ENCODE data around the gene NRROS. TPM values are rescaled to one million over a fixed set of nuclear protein-coding genes. Genes with fewer than 3 reads are reported as not detected.

Gene NRROS
- total and polyA plus RNA-seq, 2 of the 4 experiments (the other 2 are of a cell fraction) = 0.10 TPM; not detected in 1

DNA sequence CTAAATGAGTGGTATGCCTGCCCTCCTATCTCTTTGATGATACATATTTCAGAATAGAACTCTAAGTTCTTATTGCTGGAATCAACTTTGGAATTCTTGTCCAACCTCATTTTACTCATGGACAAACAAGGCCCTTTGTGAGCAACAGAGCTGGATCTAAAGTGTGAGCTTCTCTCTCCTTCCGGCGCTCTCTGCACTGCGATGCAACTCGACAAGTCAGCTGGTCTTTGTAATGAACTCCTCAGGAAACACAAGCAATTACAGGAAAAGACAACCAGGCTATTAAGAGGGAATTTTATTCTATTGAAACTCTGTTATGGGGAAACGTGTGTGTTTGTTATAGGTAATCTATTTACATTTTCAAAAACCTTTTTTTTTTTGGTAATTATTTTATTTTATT lies 20.3 kb upstream of the NRROS start:
- Histone ChIP-seq H3K9ac (ENCODE audit: low read depth, low read length) (no peak overlapping the region), H2AK5ac (ENCODE audit: low read depth, low read length) (no peak overlapping the region), H3K14ac (replicated peaks; ENCODE audit: low read depth, low read length) (no peak overlapping the region), H4K20me1 (ENCODE audit: insufficient read depth, low read length) (no peaks in the 10 kb centered on the region), H3K4me1 (ENCODE audit: control insufficient read depth, insufficient read depth, low read length) (no peaks in the 10 kb centered on the region), H3K4me2 (ENCODE audit: low read depth, low read length) (no peak overlapping the region), H3K4me3 (ENCODE audit: insufficient read depth, low read depth, low read length) (no peak overlapping the region), H3K56ac (ENCODE audit: extremely low read depth, insufficient read depth, low read length) (no peak overlapping the region), H2AK9ac (replicated peaks; ENCODE audit: low read depth, low read length, poor library complexity) (no peak overlapping the region), H2AFZ (replicated peaks; ENCODE audit: low read length, poor library complexity) (no peak overlapping the region), H3K79me1 (ENCODE audit: low read depth in 1 of 2, low read length in 2 of 2) (no peaks in the 10 kb centered on the region), H3K36me3 (ENCODE audit: control insufficient read depth, insufficient read depth, low read length) (no peaks in the 10 kb centered on the region), H3K9me3 (ENCODE audit: control insufficient read depth, insufficient read depth, low read length) (no peaks in the 10 kb centered on the region), H3K23ac (ENCODE audit: low read depth, low read length) (no peak overlapping the region), H4K5ac (ENCODE audit: low read depth, low read length) (no peak overlapping the region), H3K27me3 (ENCODE audit: control insufficient read depth, insufficient read depth, low read length) (peaks cover 3% of the 10 kb centered on the region), H3K18ac (ENCODE audit: low read depth, low read length) (no peak overlapping the region), H2BK5ac (ENCODE audit: low read depth, low read length, poor library complexity, severe bottlenecking) (no peak overlapping the region), H2BK120ac (ENCODE audit: low read depth, low read length) (no peak overlapping the region), H2BK20ac (ENCODE audit: low read depth, low read length) (no peak overlapping the region), H2BK15ac (ENCODE audit: low read depth, low read length) (no peak overlapping the region), H4K8ac (ENCODE audit: low read depth in 2 of 2, low read length in 2 of 2) (no peak overlapping the region), H3K9me1 (ENCODE audit: insufficient read depth, low read length) (no peaks in the 10 kb centered on the region), H4K91ac (ENCODE audit: insufficient read depth, low read depth, low read length) (no peak overlapping the region), H3K4ac (ENCODE audit: low read depth, low read length) (no peak overlapping the region), H3K27ac (ENCODE audit: insufficient read depth, low read length) (no peak overlapping the region)
- TF ChIP-seq POLR2A (IDR thresholded peaks at IDR 0.05; ENCODE audit: low read depth, low read length) (no peak), CHD1 (IDR thresholded peaks at IDR 0.05; ENCODE audit: low read depth, low read length) (no peak), MAZ (IDR thresholded peaks at IDR 0.05; ENCODE audit: borderline replicate concordance, low read depth, low read length) (no peak), RCOR1 (IDR thresholded peaks at IDR 0.05; ENCODE audit: insufficient replicate concordance, low read length) (no peak), FOS (IDR thresholded peaks at IDR 0.05; ENCODE audit: low read depth, low read length) (no peak), MXI1 (IDR thresholded peaks at IDR 0.05; ENCODE audit: borderline replicate concordance, low read depth, low read length) (no peak), SMC3 (IDR thresholded peaks at IDR 0.05; ENCODE audit: low read depth, low read length) (no peak), NFE2L2 (IDR thresholded peaks at IDR 0.05; ENCODE audit: low read depth, low read length) (no peak), CEBPB (IDR thresholded peaks at IDR 0.05; ENCODE audit: low read depth, low read length) (no peak), MAFK (IDR thresholded peaks at IDR 0.05; ENCODE audit: low read depth, low read length) (no peak), BHLHE40 (IDR thresholded peaks at IDR 0.05; ENCODE audit: low read depth, low read length) (no peak), RFX5 (IDR thresholded peaks at IDR 0.05; ENCODE audit: low read depth, low read length) (no peak), RAD21 (IDR thresholded peaks at IDR 0.05; ENCODE audit: low read length) (no peak)
- TF ChIP-seq, protein P1, sequence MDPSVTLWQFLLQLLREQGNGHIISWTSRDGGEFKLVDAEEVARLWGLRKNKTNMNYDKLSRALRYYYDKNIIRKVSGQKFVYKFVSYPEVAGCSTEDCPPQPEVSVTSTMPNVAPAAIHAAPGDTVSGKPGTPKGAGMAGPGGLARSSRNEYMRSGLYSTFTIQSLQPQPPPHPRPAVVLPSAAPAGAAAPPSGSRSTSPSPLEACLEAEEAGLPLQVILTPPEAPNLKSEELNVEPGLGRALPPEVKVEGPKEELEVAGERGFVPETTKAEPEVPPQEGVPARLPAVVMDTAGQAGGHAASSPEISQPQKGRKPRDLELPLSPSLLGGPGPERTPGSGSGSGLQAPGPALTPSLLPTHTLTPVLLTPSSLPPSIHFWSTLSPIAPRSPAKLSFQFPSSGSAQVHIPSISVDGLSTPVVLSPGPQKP (IDR thresholded peaks at IDR 0.05; ENCODE audit: borderline replicate concordance, low read depth, low read length) = no peak
- TF ChIP-seq, protein P2, sequence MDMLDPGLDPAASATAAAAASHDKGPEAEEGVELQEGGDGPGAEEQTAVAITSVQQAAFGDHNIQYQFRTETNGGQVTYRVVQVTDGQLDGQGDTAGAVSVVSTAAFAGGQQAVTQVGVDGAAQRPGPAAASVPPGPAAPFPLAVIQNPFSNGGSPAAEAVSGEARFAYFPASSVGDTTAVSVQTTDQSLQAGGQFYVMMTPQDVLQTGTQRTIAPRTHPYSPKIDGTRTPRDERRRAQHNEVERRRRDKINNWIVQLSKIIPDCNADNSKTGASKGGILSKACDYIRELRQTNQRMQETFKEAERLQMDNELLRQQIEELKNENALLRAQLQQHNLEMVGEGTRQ (IDR thresholded peaks at IDR 0.05; ENCODE audit: low read depth, low read length) = no peak
- TF ChIP-seq, protein P3, sequence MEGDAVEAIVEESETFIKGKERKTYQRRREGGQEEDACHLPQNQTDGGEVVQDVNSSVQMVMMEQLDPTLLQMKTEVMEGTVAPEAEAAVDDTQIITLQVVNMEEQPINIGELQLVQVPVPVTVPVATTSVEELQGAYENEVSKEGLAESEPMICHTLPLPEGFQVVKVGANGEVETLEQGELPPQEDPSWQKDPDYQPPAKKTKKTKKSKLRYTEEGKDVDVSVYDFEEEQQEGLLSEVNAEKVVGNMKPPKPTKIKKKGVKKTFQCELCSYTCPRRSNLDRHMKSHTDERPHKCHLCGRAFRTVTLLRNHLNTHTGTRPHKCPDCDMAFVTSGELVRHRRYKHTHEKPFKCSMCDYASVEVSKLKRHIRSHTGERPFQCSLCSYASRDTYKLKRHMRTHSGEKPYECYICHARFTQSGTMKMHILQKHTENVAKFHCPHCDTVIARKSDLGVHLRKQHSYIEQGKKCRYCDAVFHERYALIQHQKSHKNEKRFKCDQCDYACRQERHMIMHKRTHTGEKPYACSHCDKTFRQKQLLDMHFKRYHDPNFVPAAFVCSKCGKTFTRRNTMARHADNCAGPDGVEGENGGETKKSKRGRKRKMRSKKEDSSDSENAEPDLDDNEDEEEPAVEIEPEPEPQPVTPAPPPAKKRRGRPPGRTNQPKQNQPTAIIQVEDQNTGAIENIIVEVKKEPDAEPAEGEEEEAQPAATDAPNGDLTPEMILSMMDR (conservative IDR thresholded peaks at IDR 0.05; ENCODE audit: low read depth, low read length) = no peak
- intact Hi-C loops (cut with micrococcal nuclease) = no loop called here
- ChIA-PET POLR2A (ENCODE audit: unreplicated experiment) (no interaction called here), CTCF (no interaction called here)
- in situ Hi-C loops (cut with MboI; ENCODE audit: low sequenced_read_pairs) = loop anchor here (25.0 kb wide), 1 partner anchor 343 kb away; the partner anchor contains the start of gene PIGZ
- DNase-seq = no peak
- no CpG with 5 or more reads among the region's 5 CpGs for WGBS, 2 experiments (ENCODE audit: extremely low coverage in 2 of 2, insufficient read length in 1 of 2)
- dilution Hi-C loops (cut with HindIII; ENCODE audit: low sequenced_read_pairs, unreplicated experiment) = no loop called here
- BruUV-seq (replicated peaks) = no TSS peak
- no peak for ATAC-seq (ENCODE audit: low read depth)

All from IMR-90 (cell line).